WTC11 (cell line): ENCODE data around the gene POLDIP2. TPM values are rescaled to one million over a fixed set of nuclear protein-coding genes. Genes with fewer than 3 reads are reported as not detected.

Source experiments
- ATF2 ChIP-seq: sonication (generic); formaldehyde crosslinking; IDR thresholded peaks from 2 replicates; pipeline ENCODE4 v1.8.1; 2022; ENCODE audit warnings: low read depth, missing genetic modification reagents, borderline replicate concordance
- ATF6 ChIP-seq: sonication (generic); formaldehyde crosslinking; IDR thresholded peaks from 2 replicates; pipeline ENCODE4 v1.8.1; 2023; ENCODE audit warnings: mild to moderate bottlenecking, missing genetic modification reagents
- ERG ChIP-seq: fragments of 250-450 bp; sonication (Bioruptor Pico); IDR thresholded peaks from 2 replicates; pipeline ENCODE4 v1.8.0; 2021; ENCODE audit warnings: mild to moderate bottlenecking
- ETV6 ChIP-seq: sonication (generic); formaldehyde crosslinking; IDR thresholded peaks from 2 replicates; pipeline ENCODE4 v1.8.1; 2022; ENCODE audit warnings: mild to moderate bottlenecking, missing genetic modification reagents
- FOXP1 ChIP-seq: sonication (generic); formaldehyde crosslinking; IDR thresholded peaks from 2 replicates; pipeline ENCODE4 v1.8.0; 2022; ENCODE audit warnings: missing genetic modification reagents, mild to moderate bottlenecking, moderate library complexity, borderline replicate concordance
- GABPB1 ChIP-seq: sonication (generic); formaldehyde crosslinking; IDR thresholded peaks from 2 replicates; pipeline ENCODE4 v1.8.1; 2023; ENCODE audit warnings: mild to moderate bottlenecking, missing genetic modification reagents
- IRF2 ChIP-seq: sonication (generic); formaldehyde crosslinking; IDR thresholded peaks from 2 replicates; pipeline ENCODE4 v1.8.0; 2022; ENCODE audit warnings: low read depth, missing genetic modification reagents, borderline replicate concordance
- JUN ChIP-seq: sonication (generic); formaldehyde crosslinking; IDR thresholded peaks from 2 replicates; pipeline ENCODE4 v1.8.0; 2023; ENCODE audit warnings: mild to moderate bottlenecking, missing genetic modification reagents
- KAT7 ChIP-seq: sonication (generic); formaldehyde crosslinking; IDR thresholded peaks from 2 replicates; pipeline ENCODE4 v1.8.1; 2023; ENCODE audit warnings: missing genetic modification reagents, mild to moderate bottlenecking, borderline replicate concordance
- NFYB ChIP-seq: sonication (generic); formaldehyde crosslinking; conservative IDR thresholded peaks from 2 replicates; pipeline ENCODE4 v1.8.0; 2022; ENCODE audit warnings: low read depth, missing genetic modification reagents
- NR3C1 ChIP-seq: sonication (generic); formaldehyde crosslinking; conservative IDR thresholded peaks from 2 replicates; pipeline ENCODE4 v1.8.1; 2023; ENCODE audit warnings: low read depth, mild to moderate bottlenecking, missing genetic modification reagents
- RORB ChIP-seq: fragments of 250-450 bp; sonication (Bioruptor Pico); IDR thresholded peaks from 2 replicates; pipeline ENCODE4 v1.9.0; 2021; ENCODE audit warnings: mild to moderate bottlenecking
- SMAD3 ChIP-seq: sonication (generic); formaldehyde crosslinking; IDR thresholded peaks from 2 replicates; pipeline ENCODE4 v1.8.0; 2022; ENCODE audit warnings: missing genetic modification reagents, mild to moderate bottlenecking, borderline replicate concordance
- ZNF232 ChIP-seq: sonication (generic); formaldehyde crosslinking; IDR thresholded peaks from 2 replicates; pipeline ENCODE4 v1.8.0; 2022; ENCODE audit warnings: mild to moderate bottlenecking, missing genetic modification reagents
- ZNF263 ChIP-seq: sonication (generic); formaldehyde crosslinking; IDR thresholded peaks from 2 replicates; pipeline ENCODE4 v1.8.1; 2022; ENCODE audit warnings: low read depth, mild to moderate bottlenecking, moderate library complexity, missing genetic modification reagents
- ZNF396 ChIP-seq: fragments of 250-450 bp; sonication (Bioruptor Pico); IDR thresholded peaks from 2 replicates; pipeline ENCODE4 v1.8.0; 2021; ENCODE audit warnings: mild to moderate bottlenecking, moderate library complexity, borderline replicate concordance
- ZNF416 ChIP-seq: fragments of 250-450 bp; sonication (Bioruptor Pico); IDR thresholded peaks from 2 replicates; pipeline ENCODE4 v1.9.0; 2021; ENCODE audit warnings: mild to moderate bottlenecking, inconsistent platforms
- ZNF423 ChIP-seq: fragments of 250-450 bp; sonication (Bioruptor Pico); IDR thresholded peaks from 2 replicates; pipeline ENCODE4 v2.1.2; 2022; ENCODE audit warnings: mild to moderate bottlenecking, moderate library complexity
- total RNA-seq: library from RNA; stranded (reverse); gene quantifications from 3 replicates; pipeline ENCODE4 v1.2.3, GENCODE V29; 2021
- TF ChIP-seq, protein P1 (sequence below): sonication (generic); formaldehyde crosslinking; IDR thresholded peaks from 2 replicates; pipeline ENCODE4 v1.8.0; 2022; ENCODE audit warnings: mild to moderate bottlenecking, missing genetic modification reagents
- TF ChIP-seq, protein P2 (sequence below): sonication (generic); formaldehyde crosslinking; IDR thresholded peaks from 2 replicates; pipeline ENCODE4 v1.8.1; 2023; ENCODE audit warnings: mild to moderate bottlenecking, moderate library complexity, missing genetic modification reagents
- TF ChIP-seq, protein P3 (sequence below): fragments of 250-450 bp; sonication (Bioruptor Pico); IDR thresholded peaks from 2 replicates; pipeline ENCODE4 v1.9.0; 2021; ENCODE audit warnings: mild to moderate bottlenecking, borderline replicate concordance
- TF ChIP-seq, protein P4 (sequence below): sonication (generic); formaldehyde crosslinking; IDR thresholded peaks from 2 replicates; pipeline ENCODE4 v1.8.0; 2022; ENCODE audit warnings: mild to moderate bottlenecking, missing genetic modification reagents
- TF ChIP-seq, protein P5 (sequence below): sonication (generic); formaldehyde crosslinking; IDR thresholded peaks from 2 replicates; pipeline ENCODE4 v1.8.1; 2022; ENCODE audit warnings: low read depth, mild to moderate bottlenecking, moderate library complexity, missing genetic modification reagents, borderline replicate concordance

The POLDIP2 gene
- total RNA-seq, 1 experiment from 2014 or later, result 85.4 TPM

- TF ChIP-seq, protein P1, sequence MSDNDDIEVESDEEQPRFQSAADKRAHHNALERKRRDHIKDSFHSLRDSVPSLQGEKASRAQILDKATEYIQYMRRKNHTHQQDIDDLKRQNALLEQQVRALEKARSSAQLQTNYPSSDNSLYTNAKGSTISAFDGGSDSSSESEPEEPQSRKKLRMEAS (CRISPR knock-in tag), result peak; percentile 98
- TF ChIP-seq RORB, result no peak
- TF ChIP-seq ZNF416 (CRISPR knock-in tag), result no peak
- TF ChIP-seq SMAD3 (CRISPR knock-in tag), result peak; percentile 86
- TF ChIP-seq GABPB1 (CRISPR knock-in tag), result no peak
- 0 out of 2 replicates have a peak, but pooled peaks have one; percentile 78 for TF ChIP-seq KAT7
- peak; percentile 88 for TF ChIP-seq FOXP1 (CRISPR knock-in tag)
- TF ChIP-seq, protein P2, sequence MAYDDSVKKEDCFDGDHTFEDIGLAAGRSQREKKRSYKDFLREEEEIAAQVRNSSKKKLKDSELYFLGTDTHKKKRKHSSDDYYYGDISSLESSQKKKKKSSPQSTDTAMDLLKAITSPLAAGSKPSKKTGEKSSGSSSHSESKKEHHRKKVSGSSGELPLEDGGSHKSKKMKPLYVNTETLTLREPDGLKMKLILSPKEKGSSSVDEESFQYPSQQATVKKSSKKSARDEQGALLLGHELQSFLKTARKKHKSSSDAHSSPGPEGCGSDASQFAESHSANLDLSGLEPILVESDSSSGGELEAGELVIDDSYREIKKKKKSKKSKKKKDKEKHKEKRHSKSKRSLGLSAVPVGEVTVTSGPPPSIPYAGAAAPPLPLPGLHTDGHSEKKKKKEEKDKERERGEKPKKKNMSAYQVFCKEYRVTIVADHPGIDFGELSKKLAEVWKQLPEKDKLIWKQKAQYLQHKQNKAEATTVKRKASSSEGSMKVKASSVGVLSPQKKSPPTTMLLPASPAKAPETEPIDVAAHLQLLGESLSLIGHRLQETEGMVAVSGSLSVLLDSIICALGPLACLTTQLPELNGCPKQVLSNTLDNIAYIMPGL (CRISPR knock-in tag), result peak; percentile 95
- TF ChIP-seq, protein P3, sequence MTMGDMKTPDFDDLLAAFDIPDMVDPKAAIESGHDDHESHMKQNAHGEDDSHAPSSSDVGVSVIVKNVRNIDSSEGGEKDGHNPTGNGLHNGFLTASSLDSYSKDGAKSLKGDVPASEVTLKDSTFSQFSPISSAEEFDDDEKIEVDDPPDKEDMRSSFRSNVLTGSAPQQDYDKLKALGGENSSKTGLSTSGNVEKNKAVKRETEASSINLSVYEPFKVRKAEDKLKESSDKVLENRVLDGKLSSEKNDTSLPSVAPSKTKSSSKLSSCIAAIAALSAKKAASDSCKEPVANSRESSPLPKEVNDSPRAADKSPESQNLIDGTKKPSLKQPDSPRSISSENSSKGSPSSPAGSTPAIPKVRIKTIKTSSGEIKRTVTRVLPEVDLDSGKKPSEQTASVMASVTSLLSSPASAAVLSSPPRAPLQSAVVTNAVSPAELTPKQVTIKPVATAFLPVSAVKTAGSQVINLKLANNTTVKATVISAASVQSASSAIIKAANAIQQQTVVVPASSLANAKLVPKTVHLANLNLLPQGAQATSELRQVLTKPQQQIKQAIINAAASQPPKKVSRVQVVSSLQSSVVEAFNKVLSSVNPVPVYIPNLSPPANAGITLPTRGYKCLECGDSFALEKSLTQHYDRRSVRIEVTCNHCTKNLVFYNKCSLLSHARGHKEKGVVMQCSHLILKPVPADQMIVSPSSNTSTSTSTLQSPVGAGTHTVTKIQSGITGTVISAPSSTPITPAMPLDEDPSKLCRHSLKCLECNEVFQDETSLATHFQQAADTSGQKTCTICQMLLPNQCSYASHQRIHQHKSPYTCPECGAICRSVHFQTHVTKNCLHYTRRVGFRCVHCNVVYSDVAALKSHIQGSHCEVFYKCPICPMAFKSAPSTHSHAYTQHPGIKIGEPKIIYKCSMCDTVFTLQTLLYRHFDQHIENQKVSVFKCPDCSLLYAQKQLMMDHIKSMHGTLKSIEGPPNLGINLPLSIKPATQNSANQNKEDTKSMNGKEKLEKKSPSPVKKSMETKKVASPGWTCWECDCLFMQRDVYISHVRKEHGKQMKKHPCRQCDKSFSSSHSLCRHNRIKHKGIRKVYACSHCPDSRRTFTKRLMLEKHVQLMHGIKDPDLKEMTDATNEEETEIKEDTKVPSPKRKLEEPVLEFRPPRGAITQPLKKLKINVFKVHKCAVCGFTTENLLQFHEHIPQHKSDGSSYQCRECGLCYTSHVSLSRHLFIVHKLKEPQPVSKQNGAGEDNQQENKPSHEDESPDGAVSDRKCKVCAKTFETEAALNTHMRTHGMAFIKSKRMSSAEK (CRISPR knock-in tag), result no peak
- TF ChIP-seq, protein P4, sequence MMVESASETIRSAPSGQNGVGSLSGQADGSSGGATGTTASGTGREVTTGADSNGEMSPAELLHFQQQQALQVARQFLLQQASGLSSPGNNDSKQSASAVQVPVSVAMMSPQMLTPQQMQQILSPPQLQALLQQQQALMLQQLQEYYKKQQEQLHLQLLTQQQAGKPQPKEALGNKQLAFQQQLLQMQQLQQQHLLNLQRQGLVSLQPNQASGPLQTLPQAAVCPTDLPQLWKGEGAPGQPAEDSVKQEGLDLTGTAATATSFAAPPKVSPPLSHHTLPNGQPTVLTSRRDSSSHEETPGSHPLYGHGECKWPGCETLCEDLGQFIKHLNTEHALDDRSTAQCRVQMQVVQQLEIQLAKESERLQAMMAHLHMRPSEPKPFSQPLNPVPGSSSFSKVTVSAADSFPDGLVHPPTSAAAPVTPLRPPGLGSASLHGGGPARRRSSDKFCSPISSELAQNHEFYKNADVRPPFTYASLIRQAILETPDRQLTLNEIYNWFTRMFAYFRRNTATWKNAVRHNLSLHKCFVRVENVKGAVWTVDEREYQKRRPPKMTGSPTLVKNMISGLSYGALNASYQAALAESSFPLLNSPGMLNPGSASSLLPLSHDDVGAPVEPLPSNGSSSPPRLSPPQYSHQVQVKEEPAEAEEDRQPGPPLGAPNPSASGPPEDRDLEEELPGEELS (CRISPR knock-in tag), result peak; percentile 13; the same call in 1 of the 2 replicates
- TF ChIP-seq ZNF232 (CRISPR knock-in tag), result peak; percentile 58; the same call in 1 of the 2 replicates
- 0 out of 2 replicates have a peak, but pooled peaks have one; percentile 9 for TF ChIP-seq ZNF263 (CRISPR knock-in tag)
- TF ChIP-seq ZNF423 (CRISPR knock-in tag), result no peak
- peak; percentile 70 for TF ChIP-seq ETV6 (CRISPR knock-in tag)
- TF ChIP-seq NR3C1, result no peak
- TF ChIP-seq ATF6 (CRISPR knock-in tag), result no peak
- TF ChIP-seq ATF2 (CRISPR knock-in tag), result no peak
- TF ChIP-seq ZNF396 (CRISPR knock-in tag), result no peak
- no peak for TF ChIP-seq ERG (CRISPR knock-in tag)
- TF ChIP-seq JUN (CRISPR knock-in tag), result peak; percentile 71; the same call in 1 of the 2 replicates
- TF ChIP-seq, protein P5, sequence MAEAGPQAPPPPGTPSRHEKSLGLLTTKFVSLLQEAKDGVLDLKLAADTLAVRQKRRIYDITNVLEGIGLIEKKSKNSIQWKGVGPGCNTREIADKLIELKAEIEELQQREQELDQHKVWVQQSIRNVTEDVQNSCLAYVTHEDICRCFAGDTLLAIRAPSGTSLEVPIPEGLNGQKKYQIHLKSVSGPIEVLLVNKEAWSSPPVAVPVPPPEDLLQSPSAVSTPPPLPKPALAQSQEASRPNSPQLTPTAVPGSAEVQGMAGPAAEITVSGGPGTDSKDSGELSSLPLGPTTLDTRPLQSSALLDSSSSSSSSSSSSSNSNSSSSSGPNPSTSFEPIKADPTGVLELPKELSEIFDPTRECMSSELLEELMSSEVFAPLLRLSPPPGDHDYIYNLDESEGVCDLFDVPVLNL (CRISPR knock-in tag), result no peak
- TF ChIP-seq NFYB (CRISPR knock-in tag), result no peak
- no peak for TF ChIP-seq IRF2 (CRISPR knock-in tag)
Measured at GRCh38 chr17:28381141-28381825, 24.0 kb upstream of the POLDIP2 start (continued).
